Trophoblast cell (in vitro differentiated cells and primary cell): ENCODE results near the gene TAGLN3.

Source experiments
- DNase-seq, 2 donors: peaks; one replicate each; pipeline ENCODE4 v3.0.0-alpha.2; 2016
- H2AFZ ChIP-seq: 2 replicates; pipeline ENCODE4 v1.6.1; 2013; ENCODE audit warnings: low read length, moderate library complexity, mild to moderate bottlenecking; ENCODE audit not compliant: insufficient read depth, poor library complexity
- H2AK5ac ChIP-seq: 2 replicates; pipeline ENCODE4 v1.6.1; 2013; ENCODE audit warnings: mild to moderate bottlenecking, low read length
- H2BK120ac ChIP-seq: 2 replicates; pipeline ENCODE4 v1.6.1; 2013; ENCODE audit warnings: low read length, mild to moderate bottlenecking, moderate library complexity; ENCODE audit not compliant: insufficient read depth, poor library complexity
- H2BK12ac ChIP-seq: 2 replicates; pipeline ENCODE4 v1.6.1; 2013; ENCODE audit warnings: mild to moderate bottlenecking, low read length, moderate library complexity
- H2BK5ac ChIP-seq: 2 replicates; pipeline ENCODE4 v1.6.1; 2013; ENCODE audit warnings: low read length, low read depth, moderate library complexity, mild to moderate bottlenecking; ENCODE audit not compliant: poor library complexity
- H3K14ac ChIP-seq: 2 replicates; pipeline ENCODE4 v1.6.1; 2013; ENCODE audit warnings: mild to moderate bottlenecking, low read length
- H3K18ac ChIP-seq: 2 replicates; pipeline ENCODE4 v1.6.1; 2013; ENCODE audit warnings: mild to moderate bottlenecking, low read length
- H3K23ac ChIP-seq: 2 replicates; pipeline ENCODE4 v1.6.1; 2013; ENCODE audit warnings: low read length
- H3K27ac ChIP-seq: 2 replicates; pipeline ENCODE4 v1.5.1; 2013; ENCODE audit warnings: low read depth, mild to moderate bottlenecking, inconsistent platforms, low read length, moderate library complexity
- H3K27me3 ChIP-seq: 2 replicates; pipeline ENCODE4 v1.6.1; 2013; ENCODE audit warnings: inconsistent platforms, mild to moderate bottlenecking, low read length, moderate library complexity; ENCODE audit not compliant: insufficient read depth
- H3K36me3 ChIP-seq, 2 experiments: 1 replicate in 1 of 2; 2 replicates in 1 of 2; pipeline ENCODE4 v1.6.1; 2013; ENCODE audit warnings: low read length in 2 of 2, mild to moderate bottlenecking in 2 of 2, moderate library complexity in 1 of 2; ENCODE audit not compliant: insufficient read depth in 2 of 2, control insufficient read depth in 1 of 2
- H3K4ac ChIP-seq: 2 replicates; pipeline ENCODE4 v1.6.1; 2013; ENCODE audit warnings: low read depth, mild to moderate bottlenecking, low read length, moderate library complexity
- H3K4me1 ChIP-seq, 2 experiments: 1 replicate in 1 of 2; 2 replicates in 1 of 2; pipeline ENCODE4 v1.6.1; 2013; ENCODE audit warnings: low read length in 2 of 2, mild to moderate bottlenecking in 2 of 2, moderate library complexity in 1 of 2; ENCODE audit not compliant: insufficient read depth in 2 of 2, control insufficient read depth in 1 of 2
- H3K4me2 ChIP-seq: 2 replicates; pipeline ENCODE4 v1.6.1; 2013; ENCODE audit warnings: inconsistent platforms, mild to moderate bottlenecking, low read length, moderate library complexity
- H3K4me3 ChIP-seq: 2 replicates; pipeline ENCODE4 v1.5.1; 2013; ENCODE audit warnings: mild to moderate bottlenecking, low read depth, low read length, inconsistent platforms
- H3K79me1 ChIP-seq: one replicate; pipeline ENCODE4 v1.6.1; 2013; ENCODE audit warnings: low read length
- H3K79me2 ChIP-seq: 2 replicates; pipeline ENCODE4 v1.6.1; 2013; ENCODE audit warnings: low read length, mild to moderate bottlenecking; ENCODE audit not compliant: control insufficient read depth, insufficient read depth, poor library complexity
- H3K9ac ChIP-seq: 2 replicates; pipeline ENCODE4 v1.6.1; 2013; ENCODE audit warnings: mild to moderate bottlenecking, low read length
- H3K9me3 ChIP-seq: 2 replicates; pipeline ENCODE4 v1.6.1; 2013; ENCODE audit warnings: low read depth, mild to moderate bottlenecking, control low read depth, inconsistent platforms, low read length; ENCODE audit not compliant: insufficient read depth
- H4K12ac ChIP-seq: 2 replicates; pipeline ENCODE4 v1.6.1; 2013; ENCODE audit warnings: low read depth, mild to moderate bottlenecking, low read length, moderate library complexity
- H4K8ac ChIP-seq: 2 replicates; pipeline ENCODE4 v1.6.1; 2013; ENCODE audit warnings: low read depth, mild to moderate bottlenecking, low read length, moderate library complexity
- H4K91ac ChIP-seq: one replicate; pipeline ENCODE4 v1.6.1; 2013; ENCODE audit warnings: low read depth, mild to moderate bottlenecking, low read length, moderate library complexity
- WGBS: extraction: QIAGEN DNeasy Blood & Tissue Kit; methylation state at CpG from one replicate; pipeline ENCODE4 v1.1.7; 2013; ENCODE audit warnings: missing lambda C conversion rate; ENCODE audit not compliant: insufficient read length, insufficient coverage; ENCODE audit errors: extremely low coverage; 5-methylcytosine and 5-hydroxymethylcytosine counted together

Gene TAGLN3

GRCh38 chr3:112005091-112005672, 6.5 kb downstream of the TAGLN3 start:
- Histone ChIP-seq H3K9me3 (no peaks in the 10 kb centered on the region), H3K4me3 (no peak overlapping the region), H4K91ac (no peak overlapping the region), H3K23ac (no peak overlapping the region), H2BK12ac (no peak overlapping the region), H3K18ac (no peak overlapping the region), H2AFZ (no peak overlapping the region), H3K4me1 (peaks cover 0 to 2% of the 10 kb centered on the region in 2 experiments), H4K12ac (no peak overlapping the region), H3K27ac (no peak overlapping the region), H2AK5ac (no peak overlapping the region), H3K79me1 (no peaks in the 10 kb centered on the region), H2BK120ac (no peak overlapping the region), H3K9ac (no peak overlapping the region), H2BK5ac (no peak overlapping the region), H3K4me2 (no peak overlapping the region), H3K36me3 (no peaks in the 10 kb centered on the region), H3K79me2 (no peaks in the 10 kb centered on the region), H3K27me3 (no peaks in the 10 kb centered on the region), H3K14ac (no peak overlapping the region), H3K4ac (no peak overlapping the region), H4K8ac (no peak overlapping the region)
- DNase-seq = no peak
- no CpG with 5 or more reads among the region's 4 CpGs for WGBS

GRCh38 chr3:112007633-112008032, 8.9 kb downstream of the TAGLN3 start:
- Histone ChIP-seq H4K8ac (no peak overlapping the region), H3K79me2 (no peaks in the 10 kb centered on the region), H2BK12ac (no peak overlapping the region), H3K4me2 (no peak overlapping the region), H3K4me1 (peaks cover 0 to 2% of the 10 kb centered on the region in 2 experiments), H2BK120ac (no peak overlapping the region), H3K23ac (no peak overlapping the region), H3K9ac (no peak overlapping the region), H2BK5ac (no peak overlapping the region), H4K12ac (no peak overlapping the region), H3K9me3 (no peaks in the 10 kb centered on the region), H3K18ac (no peak overlapping the region), H2AK5ac (no peak overlapping the region), H3K27ac (no peak overlapping the region), H3K36me3 (no peaks in the 10 kb centered on the region), H3K14ac (no peak overlapping the region), H3K4ac (no peak overlapping the region), H3K27me3 (no peaks in the 10 kb centered on the region), H4K91ac (no peak overlapping the region), H3K79me1 (no peaks in the 10 kb centered on the region), H3K4me3 (no peak overlapping the region), H2AFZ (no peak overlapping the region)
- peak; percentile 8 to 42 for DNase-seq
- no CpG with 5 or more reads among the region's 1 CpG for WGBS

- peaks cover 0 to 1% of the 10 kb centered on the region in 2 experiments for H3K4me1 ChIP-seq
- H3K79me2 ChIP-seq = no peaks in the 10 kb centered on the region
- no peak overlapping the region for H4K12ac ChIP-seq
- H4K91ac ChIP-seq = no peak overlapping the region
- H3K9ac ChIP-seq = no peak overlapping the region
- H4K8ac ChIP-seq = no peak overlapping the region
- H2BK12ac ChIP-seq = no peak overlapping the region
- no peaks in the 10 kb centered on the region for H3K79me1 ChIP-seq
- H2BK120ac ChIP-seq = no peak overlapping the region
- no peak overlapping the region for H2BK5ac ChIP-seq
- H3K4me3 ChIP-seq = no peak overlapping the region
- no peaks in the 10 kb centered on the region for H3K27me3 ChIP-seq
- no CpG with 5 or more reads among the region's 2 CpGs for WGBS
- H2AK5ac ChIP-seq = no peak overlapping the region
- H3K27ac ChIP-seq = no peak overlapping the region
- H3K9me3 ChIP-seq = no peaks in the 10 kb centered on the region
- no peak overlapping the region for H3K14ac ChIP-seq
- no peak for DNase-seq
- no peak overlapping the region for H2AFZ ChIP-seq
- H3K23ac ChIP-seq = no peak overlapping the region
- H3K4ac ChIP-seq = no peak overlapping the region
- H3K4me2 ChIP-seq = no peak overlapping the region
- H3K36me3 ChIP-seq = no peaks in the 10 kb centered on the region
- no peak overlapping the region for H3K18ac ChIP-seq
Observed at GRCh38 chr3:112009670-112010069, 10.9 kb downstream of the TAGLN3 start.

- Histone ChIP-seq H2AFZ (no peak overlapping the region), H2BK12ac (no peak overlapping the region), H3K79me1 (no peaks in the 10 kb centered on the region), H3K79me2 (no peaks in the 10 kb centered on the region), H3K27ac (no peak overlapping the region), H3K4me1 (no peaks in the 10 kb centered on the region), H3K4ac (no peak overlapping the region), H4K12ac (no peak overlapping the region), H3K9me3 (no peaks in the 10 kb centered on the region), H4K91ac (no peak overlapping the region), H3K27me3 (no peaks in the 10 kb centered on the region), H3K18ac (no peak overlapping the region), H3K9ac (no peak overlapping the region), H3K36me3 (no peaks in the 10 kb centered on the region), H3K4me3 (no peak overlapping the region), H3K14ac (no peak overlapping the region), H4K8ac (no peak overlapping the region), H2BK120ac (no peak overlapping the region), H3K23ac (no peak overlapping the region), H3K4me2 (no peak overlapping the region), H2BK5ac (no peak overlapping the region), H2AK5ac (no peak overlapping the region)
- WGBS = no CpG with 5 or more reads among the region's 3 CpGs
- DNase-seq = no peak
Observed at GRCh38 chr3:112010636-112011035, 11.9 kb downstream of the TAGLN3 start.
